Smooth muscle cell (in vitro differentiated cells): Measurements from ENCODE around the gene KRT5. TPM values are rescaled to one million over a fixed set of nuclear protein-coding genes. Genes with fewer than 3 reads are reported as not detected.

Experiments
- DNase-seq: peaks from one replicate; lab custom pipeline; 2025; ENCODE audit not compliant: unreplicated experiment; lab: John Stamatoyannopoulos, UW
- H2AFZ ChIP-seq: fragments of 200-600 bp; sonication (generic); 2 replicates; pipeline ENCODE4 v1.6.0; 2016; ENCODE audit warnings: antibody characterized with exemption, low read depth, mild to moderate bottlenecking
- H3F3A ChIP-seq: fragments of 200-600 bp; sonication (generic); 2 replicates; pipeline ENCODE4 v1.6.0; 2017; ENCODE audit warnings: antibody characterized with exemption, low read depth
- H3K27ac ChIP-seq: fragments of 200-600 bp; sonication (generic); 2 replicates; pipeline ENCODE4 v1.5.1; 2016; ENCODE audit warnings: low read depth, mild to moderate bottlenecking
- H3K27me3 ChIP-seq: fragments of 200-600 bp; sonication (generic); 2 replicates; pipeline ENCODE4 v1.6.1; 2016; ENCODE audit warnings: low read depth, mild to moderate bottlenecking
- H3K36me3 ChIP-seq: fragments of 200-600 bp; sonication (generic); 2 replicates; pipeline ENCODE4 v1.5.1; 2016; ENCODE audit warnings: low read depth
- H3K4me1 ChIP-seq: fragments of 200-600 bp; sonication (generic); 2 replicates; pipeline ENCODE4 v1.5.1; 2016; ENCODE audit warnings: low read depth
- H3K4me2 ChIP-seq: fragments of 200-600 bp; sonication (generic); 2 replicates; pipeline ENCODE4 v1.6.0; 2016; ENCODE audit warnings: mild to moderate bottlenecking
- H3K4me3 ChIP-seq: fragments of 200-600 bp; sonication (generic); 2 replicates; pipeline ENCODE4 v1.5.1; 2016; ENCODE audit warnings: mild to moderate bottlenecking
- H3K79me2 ChIP-seq: fragments of 200-600 bp; sonication (generic); 2 replicates; pipeline ENCODE4 v1.6.0; 2016; ENCODE audit warnings: low read depth, mild to moderate bottlenecking
- H3K9ac ChIP-seq: fragments of 200-600 bp; sonication (generic); 2 replicates; pipeline ENCODE4 v1.6.0; 2016; ENCODE audit warnings: low read depth
- H3K9me3 ChIP-seq: fragments of 200-600 bp; sonication (generic); replicated peaks from 2 replicates; pipeline ENCODE4 v1.5.1; 2016; ENCODE audit warnings: low read depth
- H4K20me1 ChIP-seq: fragments of 200-600 bp; sonication (generic); 2 replicates; pipeline ENCODE4 v1.6.0; 2016; ENCODE audit warnings: low read depth
- WGBS: methylation state at CpG from one replicate; pipeline ENCODE4 v1.1.7; 2016; ENCODE audit warnings: low lambda C conversion rate; 5-methylcytosine and 5-hydroxymethylcytosine counted together
- polyA plus RNA-seq: library from polyadenylated mRNA; unstranded; fragments of >200 nt; fragmentation: Nextera tagmentation; extraction: Ambion mirVana; gene quantifications from 2 replicates; pipeline ENCODE4 v1.2.1, GENCODE V29; 2016
- total RNA-seq: library from RNA; depleted of rRNA; stranded (reverse); fragments of >200 nt; gene quantifications from 2 replicates; pipeline ENCODE4 v1.2.3, GENCODE V29; 2014
- TF ChIP-seq, protein P1 (sequence below): fragments of 200-600 bp; sonication (generic); IDR thresholded peaks from 2 replicates; pipeline ENCODE4 v1.5.1; 2017; ENCODE audit warnings: borderline replicate concordance, mild to moderate bottlenecking, antibody characterized with exemption; ENCODE audit not compliant: insufficient read depth, poor library complexity, severe bottlenecking

Gene KRT5
- total and polyA plus RNA-seq, 2 experiments from 2014 or later = 67.2 to 209 TPM

DNA sequence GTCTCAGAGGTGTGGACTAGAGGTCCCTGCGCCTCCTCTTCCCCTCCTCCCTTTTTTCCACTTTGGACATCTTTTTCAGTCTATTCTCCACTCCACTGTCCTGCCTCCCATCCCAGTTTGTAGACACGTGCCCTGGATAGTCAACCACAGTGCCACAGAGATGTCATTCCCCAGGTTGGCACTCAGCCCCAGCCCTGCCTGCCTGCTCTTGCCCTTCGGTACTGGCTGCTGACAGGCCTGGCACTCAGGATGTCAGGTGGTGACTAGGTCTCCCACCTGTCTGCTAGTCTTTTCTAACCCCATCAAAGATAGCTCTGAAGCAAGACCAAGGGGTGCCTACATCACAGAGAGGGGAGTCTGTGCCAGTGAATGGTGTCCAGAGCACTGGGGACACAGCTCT is 16.9 kb upstream of the KRT5 start:
- H2AFZ ChIP-seq = no peak overlapping the region
- no peaks in the 10 kb centered on the region for H3K36me3 ChIP-seq
- H3K27ac ChIP-seq = no peak overlapping the region
- no peak overlapping the region for H3K4me2 ChIP-seq
- 92% methylated on average over 3 of the region's 3 CpGs for WGBS
- peaks cover 5% of the 10 kb centered on the region for H3F3A ChIP-seq
- DNase-seq = no peak
- no peaks in the 10 kb centered on the region for H3K9me3 ChIP-seq
- no peaks in the 10 kb centered on the region for H3K79me2 ChIP-seq
- TF ChIP-seq, protein P1, sequence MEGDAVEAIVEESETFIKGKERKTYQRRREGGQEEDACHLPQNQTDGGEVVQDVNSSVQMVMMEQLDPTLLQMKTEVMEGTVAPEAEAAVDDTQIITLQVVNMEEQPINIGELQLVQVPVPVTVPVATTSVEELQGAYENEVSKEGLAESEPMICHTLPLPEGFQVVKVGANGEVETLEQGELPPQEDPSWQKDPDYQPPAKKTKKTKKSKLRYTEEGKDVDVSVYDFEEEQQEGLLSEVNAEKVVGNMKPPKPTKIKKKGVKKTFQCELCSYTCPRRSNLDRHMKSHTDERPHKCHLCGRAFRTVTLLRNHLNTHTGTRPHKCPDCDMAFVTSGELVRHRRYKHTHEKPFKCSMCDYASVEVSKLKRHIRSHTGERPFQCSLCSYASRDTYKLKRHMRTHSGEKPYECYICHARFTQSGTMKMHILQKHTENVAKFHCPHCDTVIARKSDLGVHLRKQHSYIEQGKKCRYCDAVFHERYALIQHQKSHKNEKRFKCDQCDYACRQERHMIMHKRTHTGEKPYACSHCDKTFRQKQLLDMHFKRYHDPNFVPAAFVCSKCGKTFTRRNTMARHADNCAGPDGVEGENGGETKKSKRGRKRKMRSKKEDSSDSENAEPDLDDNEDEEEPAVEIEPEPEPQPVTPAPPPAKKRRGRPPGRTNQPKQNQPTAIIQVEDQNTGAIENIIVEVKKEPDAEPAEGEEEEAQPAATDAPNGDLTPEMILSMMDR = no peak
- H3K27me3 ChIP-seq = no peaks in the 10 kb centered on the region
- no peaks in the 10 kb centered on the region for H4K20me1 ChIP-seq
- peaks cover 12% of the 10 kb centered on the region for H3K4me1 ChIP-seq
- no peak overlapping the region for H3K9ac ChIP-seq
- no peak overlapping the region for H3K4me3 ChIP-seq

DNA sequence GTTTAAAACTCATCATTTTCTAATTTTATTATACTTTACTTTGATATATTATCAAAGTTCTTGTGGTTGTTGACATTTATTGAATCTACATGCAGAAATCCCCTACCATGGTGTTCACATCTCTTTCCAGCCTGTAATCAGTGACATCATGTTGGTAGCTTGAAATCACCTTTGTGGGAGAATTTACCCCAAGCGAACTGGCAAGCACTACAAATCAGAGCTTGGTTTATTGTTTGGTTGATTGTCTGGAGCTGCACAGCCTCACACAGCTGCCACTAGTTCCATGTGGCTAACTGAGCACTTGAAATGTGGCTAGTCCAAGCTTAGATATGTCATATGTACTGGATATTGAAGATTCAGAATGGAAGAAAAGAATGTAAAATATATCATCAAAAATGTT is 15.4 kb upstream of the KRT5 start:
- Histone ChIP-seq H4K20me1 (no peaks in the 10 kb centered on the region), H3K9me3 (no peaks in the 10 kb centered on the region), H3F3A (peaks cover 5% of the 10 kb centered on the region), H3K4me2 (no peak overlapping the region), H3K4me1 (peaks cover 12% of the 10 kb centered on the region), H3K36me3 (no peaks in the 10 kb centered on the region), H3K79me2 (no peaks in the 10 kb centered on the region), H3K27me3 (no peaks in the 10 kb centered on the region), H3K4me3 (no peak overlapping the region), H2AFZ (no peak overlapping the region), H3K9ac (no peak overlapping the region), H3K27ac (no peak overlapping the region)
- DNase-seq = no peak
- WGBS = 43% methylated on average over 1 of the region's 1 CpG
- TF ChIP-seq, protein P1 = no peak

DNA sequence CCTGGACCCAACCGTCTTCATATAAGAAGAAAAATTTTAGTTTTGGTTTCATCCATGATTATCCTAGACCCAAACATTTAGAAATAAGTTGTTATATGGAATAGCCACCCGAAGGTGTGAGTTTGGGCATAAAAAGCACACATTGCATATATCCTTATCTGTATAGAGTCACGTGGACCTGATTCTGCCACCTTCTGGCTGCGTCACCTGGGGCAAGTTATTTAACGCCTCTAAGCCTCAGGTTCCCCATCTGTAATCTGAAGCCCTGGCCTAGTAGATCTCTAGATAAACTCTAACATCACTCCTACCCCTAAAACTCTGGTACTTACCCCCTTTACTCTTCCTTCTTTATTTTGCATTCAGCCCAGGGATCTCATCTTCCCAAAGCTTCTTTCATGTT is 14.3 kb upstream of the KRT5 start:
- no peak overlapping the region for H3K4me2 ChIP-seq
- no peaks in the 10 kb centered on the region for H3K27me3 ChIP-seq
- no peaks in the 10 kb centered on the region for H3K9me3 ChIP-seq
- no peak overlapping the region for H3K27ac ChIP-seq
- 80% methylated on average over 5 of the region's 5 CpGs for WGBS
- peaks cover 9% of the 10 kb centered on the region for H3K4me1 ChIP-seq
- TF ChIP-seq, protein P1 = no peak
- no peaks in the 10 kb centered on the region for H3K79me2 ChIP-seq
- no peak overlapping the region for H3K4me3 ChIP-seq
- no peak overlapping the region for H3K9ac ChIP-seq
- H3F3A ChIP-seq = peaks cover 5% of the 10 kb centered on the region
- no peak overlapping the region for H2AFZ ChIP-seq
- no peaks in the 10 kb centered on the region for H3K36me3 ChIP-seq
- no peak for DNase-seq
- H4K20me1 ChIP-seq = no peaks in the 10 kb centered on the region

DNA sequence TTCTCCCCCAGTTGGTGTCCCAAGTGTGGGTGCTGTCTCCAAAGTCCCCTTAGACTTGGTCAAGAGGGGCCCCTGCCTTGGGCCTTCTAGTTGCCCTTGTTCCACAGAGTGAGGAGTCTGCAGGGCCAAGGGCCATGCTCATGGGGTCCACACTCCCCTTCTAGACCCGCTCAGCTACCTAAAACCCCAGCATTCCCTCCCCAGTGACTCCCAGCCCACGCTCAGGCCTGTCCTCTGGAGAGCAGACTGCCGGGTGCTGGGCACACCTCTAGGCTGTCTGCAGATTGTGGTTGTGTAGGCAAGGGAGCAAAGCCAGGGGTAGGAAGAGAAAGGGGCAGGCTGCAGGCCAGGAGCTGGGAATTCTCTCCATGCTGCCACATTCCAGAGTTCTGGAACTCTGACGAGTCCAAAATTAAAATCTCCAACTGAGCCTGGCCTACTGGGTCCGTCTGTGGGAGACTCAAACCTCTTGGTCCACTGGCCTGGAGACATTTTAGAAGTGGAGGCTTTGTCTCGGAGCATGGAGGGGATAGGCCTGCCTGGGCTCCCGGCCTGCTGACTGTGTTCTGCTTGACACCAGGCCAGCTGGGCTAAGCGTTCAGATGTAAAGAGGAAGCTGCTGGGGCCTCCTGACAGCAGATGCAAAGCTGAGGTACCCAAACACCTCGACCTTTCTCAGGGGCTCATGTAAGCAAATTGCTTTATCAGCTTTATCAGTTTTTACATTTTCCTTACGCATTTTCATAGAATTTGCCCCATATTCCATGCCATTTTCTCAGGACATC is 13.7 kb upstream of the KRT5 start:
- H3F3A ChIP-seq = peaks cover 5% of the 10 kb centered on the region
- no peaks in the 10 kb centered on the region for H3K9me3 ChIP-seq
- H2AFZ ChIP-seq = no peak overlapping the region
- no peak for DNase-seq
- WGBS = 89% methylated on average over 10 of the region's 10 CpGs
- H3K36me3 ChIP-seq = no peaks in the 10 kb centered on the region
- H3K27ac ChIP-seq = no peak overlapping the region
- no peaks in the 10 kb centered on the region for H3K27me3 ChIP-seq
- H3K4me3 ChIP-seq = no peak overlapping the region
- no peak overlapping the region for H3K9ac ChIP-seq
- H3K4me2 ChIP-seq = no peak overlapping the region
- H3K4me1 ChIP-seq = peaks cover 5% of the 10 kb centered on the region
- no peaks in the 10 kb centered on the region for H3K79me2 ChIP-seq
- no peaks in the 10 kb centered on the region for H4K20me1 ChIP-seq
- TF ChIP-seq, protein P1 = no peak
